GM21367 (cell line): Measurements from ENCODE around the gene ZFP36L2.
"Not testable (repeated sequence)": the region's sequence is repeated elsewhere in the genome, so short reads cannot be mapped to it uniquely, and the experiment has no call there.

Source experiments
- ATAC-seq: cut with Tn5 transposase; IDR thresholded peaks from one replicate; pipeline ENCODE4 v1.9.1; 2021; ENCODE audit not compliant: unreplicated experiment

ZFP36L2 gene

DNA sequence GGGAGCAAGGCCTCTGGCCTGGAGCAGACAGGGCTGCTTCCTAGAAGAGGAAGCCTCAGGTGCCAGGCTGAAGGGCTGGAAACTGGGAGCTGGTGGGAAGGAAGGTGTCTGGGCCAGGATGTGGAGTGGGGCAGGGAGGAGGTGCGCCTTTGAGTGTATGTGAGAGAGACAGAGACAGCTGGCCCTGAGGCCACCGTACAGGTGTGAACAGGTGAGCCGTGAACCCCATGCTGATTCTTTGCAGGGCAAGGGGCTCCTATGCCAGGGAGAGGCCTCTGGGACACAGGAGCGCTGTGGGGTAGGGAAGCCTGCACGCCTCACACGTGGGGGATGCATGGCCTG, 16.3 kb downstream of the ZFP36L2 start:
- no peak for ATAC-seq

DNA sequence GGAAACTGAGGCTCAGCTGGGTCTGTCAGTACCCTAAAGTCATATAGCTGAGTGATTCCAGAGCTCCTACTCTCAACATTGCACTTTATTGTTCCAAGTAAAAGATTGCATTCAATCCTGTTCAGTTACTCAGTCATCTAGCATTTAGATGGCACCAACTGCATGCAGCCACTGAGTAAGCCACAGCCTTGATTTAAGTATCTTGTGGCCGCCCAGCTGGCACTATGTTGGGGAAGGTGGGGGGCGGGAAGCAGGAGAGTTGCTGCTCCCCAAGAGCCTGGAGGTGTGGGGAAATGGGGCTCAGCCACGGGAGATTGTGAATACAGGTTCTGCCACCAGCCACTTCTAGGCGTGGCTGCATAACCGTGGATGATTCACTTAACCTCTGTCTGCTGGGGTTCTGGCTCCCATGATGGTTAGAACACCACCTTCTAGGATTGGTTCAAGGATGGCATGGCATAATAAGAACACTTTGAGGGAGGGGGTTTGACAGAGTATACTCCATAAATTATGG, 17.1 kb downstream of the ZFP36L2 start:
- no peak for ATAC-seq

GRCh38 chr2:43207553-43208300, 18.7 kb downstream of the ZFP36L2 start:
- no peak for ATAC-seq

GRCh38 chr2:43206602-43207001, 19.8 kb downstream of the ZFP36L2 start:
- no peak for ATAC-seq

DNA sequence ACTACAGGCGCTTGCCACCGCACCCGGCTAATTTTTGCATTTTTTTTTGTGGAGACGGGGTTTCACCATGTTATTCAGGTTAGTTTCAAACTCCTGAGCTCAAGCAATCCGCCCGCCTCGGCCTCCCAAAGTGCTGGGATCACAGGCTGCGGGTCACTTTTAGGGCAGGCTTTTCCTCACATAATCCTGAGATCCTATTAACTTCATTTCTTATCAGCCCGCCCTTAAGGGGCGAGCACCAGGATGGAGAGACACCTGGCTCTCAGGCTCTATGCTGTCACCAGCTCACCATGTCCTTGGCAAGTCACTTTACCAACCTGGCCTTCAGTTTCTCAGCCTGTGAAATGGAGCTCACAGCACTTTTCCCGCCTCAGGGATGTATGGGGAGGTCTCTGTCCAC, 23.0 kb downstream of the ZFP36L2 start:
- no peak for ATAC-seq

DNA sequence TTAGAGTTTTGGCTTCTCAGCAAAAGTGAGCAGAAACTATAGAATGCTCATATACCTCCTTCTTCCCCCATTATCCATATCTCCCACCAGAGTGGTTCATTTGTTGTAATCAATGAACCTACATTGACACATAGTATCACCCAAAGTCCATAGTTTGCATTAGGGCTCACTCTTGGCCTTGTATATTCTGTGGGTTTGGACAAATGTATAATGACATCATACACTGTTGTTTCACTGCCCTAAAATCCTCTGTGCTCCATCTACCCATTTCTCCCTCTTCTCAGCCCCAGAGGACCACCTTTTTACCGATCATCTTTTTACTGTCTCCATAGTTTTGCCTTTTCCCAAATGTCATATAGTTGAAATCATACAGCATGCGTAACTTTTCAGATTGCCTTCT, 24.1 kb downstream of the ZFP36L2 start:
- ATAC-seq: no peak

GRCh38 chr2:43201497-43201896, 24.9 kb downstream of the ZFP36L2 start:
- ATAC-seq: no peak

DNA sequence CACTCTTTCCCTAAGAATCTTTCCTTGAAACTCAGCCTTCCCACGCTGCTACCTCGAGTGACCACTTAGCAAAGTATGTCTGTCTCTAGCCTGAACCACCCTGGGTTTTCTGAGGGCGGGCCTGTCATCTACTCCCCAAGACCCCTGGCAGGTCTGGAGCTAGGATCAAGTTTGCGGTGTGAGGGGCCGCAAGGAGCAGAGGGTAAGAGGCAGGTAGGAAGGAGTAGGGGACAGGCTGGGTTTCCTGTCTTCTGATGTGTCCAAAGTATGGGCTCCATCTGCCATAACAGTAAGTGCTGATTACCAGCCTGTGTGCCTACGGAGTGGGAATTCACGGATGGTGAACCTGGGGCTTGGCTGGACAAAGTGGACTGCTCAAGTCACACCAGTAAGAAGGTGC, 25.4 kb downstream of the ZFP36L2 start:
- no peak for ATAC-seq

DNA sequence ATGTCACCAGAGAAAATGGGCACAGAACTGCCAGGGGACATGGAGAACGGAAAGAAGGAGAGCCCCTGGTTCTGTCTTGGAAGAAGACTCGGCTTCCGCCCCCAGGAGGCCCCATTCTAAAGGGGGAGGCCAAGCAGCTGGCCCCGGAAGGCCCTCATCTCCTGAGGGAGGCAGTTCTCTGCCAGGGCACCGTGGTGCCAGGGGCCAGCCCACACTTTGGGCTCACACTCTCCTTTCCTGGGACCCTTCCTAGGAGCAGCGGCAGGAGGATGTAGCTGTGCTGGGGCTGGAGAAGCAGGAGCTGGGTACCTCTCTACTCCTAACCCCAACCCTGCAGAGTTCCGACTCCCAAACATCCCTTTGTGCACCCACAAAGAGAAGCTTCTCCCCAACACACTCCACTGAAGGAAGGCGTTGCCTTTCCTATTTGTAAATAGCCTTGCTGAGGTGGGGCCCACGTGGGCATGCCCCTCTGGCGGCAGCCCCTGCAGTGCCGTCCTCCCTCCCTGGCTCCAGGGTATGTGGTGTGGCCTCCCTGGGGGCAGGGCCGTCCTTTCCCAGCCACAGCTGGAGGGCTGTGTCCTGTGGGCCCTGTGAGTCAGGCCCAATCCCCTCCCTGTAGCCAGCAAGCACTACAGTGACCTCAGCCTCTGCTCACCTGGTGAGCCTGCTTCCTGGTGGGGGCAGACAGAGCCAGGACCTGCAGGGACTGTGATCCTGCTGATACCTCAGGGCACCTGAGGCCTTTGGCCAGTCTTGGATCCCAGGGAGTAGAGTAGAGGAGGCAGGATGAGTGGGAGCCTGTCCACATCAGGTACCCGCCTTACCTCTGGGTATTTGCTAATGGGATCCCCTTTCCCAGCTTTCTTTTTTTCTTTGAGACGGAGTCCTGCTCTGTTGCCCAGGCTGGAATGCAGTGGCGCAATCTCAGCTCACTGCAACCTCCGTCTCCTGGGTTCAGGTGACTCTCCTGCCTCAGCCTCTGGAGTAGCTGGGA, 26.6 kb downstream of the ZFP36L2 start:
- no peak for ATAC-seq

DNA sequence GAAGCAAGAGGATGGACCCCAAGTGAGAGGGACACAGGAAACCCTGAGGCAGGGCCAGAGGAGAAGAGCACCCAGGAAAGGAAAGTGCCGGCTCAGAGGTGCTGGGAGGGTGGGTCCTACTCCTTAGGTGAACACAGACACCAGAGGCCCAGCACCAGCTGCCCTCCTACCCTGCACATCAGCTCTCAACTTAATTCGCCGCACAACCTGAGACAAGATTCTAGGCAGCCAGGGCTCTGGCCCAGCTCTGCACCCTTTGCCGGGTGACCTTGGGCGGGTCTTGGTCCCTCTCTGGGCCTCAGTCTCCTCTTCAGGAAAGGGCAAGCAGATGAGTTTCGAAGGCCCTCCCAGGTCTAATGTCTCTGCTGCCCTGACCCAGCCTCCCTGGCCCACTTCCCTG, 28.1 kb downstream of the ZFP36L2 start:
- ATAC-seq: no peak

DNA sequence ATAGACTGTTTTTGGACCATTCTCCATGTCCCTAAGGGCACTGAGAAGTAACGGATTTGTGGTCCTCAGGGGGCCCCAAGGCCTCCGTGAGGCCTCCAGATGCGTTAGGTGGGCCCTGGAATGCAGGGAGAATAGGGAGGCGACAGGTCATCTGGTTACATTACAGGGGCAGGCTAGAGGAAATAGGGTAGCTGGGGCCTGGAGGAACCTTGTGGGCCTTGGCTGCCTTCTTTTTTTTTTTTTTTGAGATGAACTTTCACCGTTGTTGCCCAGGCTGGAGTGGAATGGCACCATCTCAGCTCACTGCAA, 28.9 kb downstream of the ZFP36L2 start:
- no peak for ATAC-seq

DNA sequence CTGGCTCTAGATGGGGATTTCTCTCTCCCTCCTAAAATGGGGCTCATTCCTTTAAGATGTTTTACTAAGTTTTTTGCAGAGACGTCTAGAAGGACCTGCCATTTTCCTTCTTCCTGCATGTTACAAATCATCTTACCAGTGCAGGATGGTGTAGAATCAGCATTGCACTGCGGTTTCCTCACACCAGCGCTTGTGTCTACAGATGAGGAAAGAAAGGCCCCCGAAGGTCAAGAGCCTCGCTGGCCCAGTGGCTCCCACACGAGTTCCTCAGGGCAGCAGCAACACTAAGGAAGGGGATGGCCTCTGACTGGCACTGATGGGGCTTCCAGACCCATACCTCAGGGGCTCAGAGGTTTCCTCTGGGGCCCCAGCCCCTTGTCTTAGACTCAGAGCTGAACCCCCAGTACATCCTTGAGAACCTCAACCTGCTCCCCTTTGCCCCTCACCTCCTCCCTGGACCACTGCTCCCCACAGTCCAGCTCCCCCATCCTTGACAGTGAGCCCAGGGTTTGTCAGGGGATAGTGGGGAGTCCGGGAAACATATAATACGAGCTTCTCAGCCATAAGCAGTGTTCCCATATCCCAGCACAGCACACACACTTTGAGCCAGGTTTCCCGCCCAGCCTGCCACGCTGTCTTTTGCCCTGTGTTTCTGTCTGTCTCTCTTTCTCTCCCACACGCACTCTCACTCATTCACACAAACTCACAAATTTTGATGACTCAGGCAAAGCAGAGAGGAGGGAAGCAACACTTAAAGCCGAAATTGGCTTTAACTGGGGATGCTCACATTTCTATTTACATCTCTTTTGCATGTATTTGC, 29.4 kb downstream of the ZFP36L2 start:
- no peak for ATAC-seq

- no peak for ATAC-seq
Measured at GRCh38 chr2:43194121-43194869, 32.1 kb downstream of the ZFP36L2 start.

GRCh38 chr2:43193652-43194120, 32.7 kb downstream of the ZFP36L2 start:
- no peak for ATAC-seq

DNA sequence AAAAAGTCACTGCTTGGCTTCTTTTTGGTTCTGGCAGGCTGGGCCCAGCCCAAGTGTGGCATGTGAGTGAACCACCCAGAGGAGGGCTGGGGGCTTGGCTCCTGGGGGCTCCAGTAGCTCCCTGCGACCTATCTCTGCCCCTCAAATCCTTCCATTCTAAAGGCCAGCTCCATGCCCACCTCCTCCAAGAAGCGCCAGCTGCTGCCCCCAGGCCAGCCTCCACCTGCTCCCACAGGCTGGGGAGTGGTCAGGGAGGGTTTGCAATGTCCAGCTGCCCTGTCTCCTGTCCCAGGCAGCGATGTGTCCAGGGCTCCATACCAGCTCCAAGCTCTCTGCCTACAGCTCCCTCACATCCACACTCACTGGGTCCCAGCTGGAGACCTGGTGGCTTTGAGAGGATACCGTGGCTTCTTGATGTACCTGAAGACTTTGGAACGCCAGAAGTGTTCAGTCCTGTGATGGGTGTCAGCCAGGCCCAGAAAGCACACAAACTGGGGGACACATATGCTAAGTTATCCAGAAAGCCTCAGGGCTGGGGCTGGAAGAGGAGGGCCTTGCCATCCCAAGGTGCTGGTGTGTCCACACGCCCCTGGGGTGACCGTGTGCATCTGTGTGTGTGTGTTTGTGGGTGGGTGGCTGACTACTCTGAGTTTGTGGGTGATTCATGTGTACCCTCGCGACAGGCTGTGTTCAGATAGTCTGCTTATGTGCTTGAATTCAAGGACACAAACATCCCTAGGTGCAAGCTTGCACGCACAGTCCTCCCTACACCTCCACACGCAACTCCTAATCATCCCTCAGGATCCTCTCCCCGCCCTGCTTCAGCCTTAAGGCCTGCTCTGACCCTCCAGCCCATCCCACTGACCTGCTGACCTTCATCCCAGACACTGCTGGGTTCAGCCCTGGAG, 33.4 kb downstream of the ZFP36L2 start:
- no peak for ATAC-seq

- ATAC-seq: no peak
Measured at GRCh38 chr2:43191947-43192516, 34.4 kb downstream of the ZFP36L2 start.

DNA sequence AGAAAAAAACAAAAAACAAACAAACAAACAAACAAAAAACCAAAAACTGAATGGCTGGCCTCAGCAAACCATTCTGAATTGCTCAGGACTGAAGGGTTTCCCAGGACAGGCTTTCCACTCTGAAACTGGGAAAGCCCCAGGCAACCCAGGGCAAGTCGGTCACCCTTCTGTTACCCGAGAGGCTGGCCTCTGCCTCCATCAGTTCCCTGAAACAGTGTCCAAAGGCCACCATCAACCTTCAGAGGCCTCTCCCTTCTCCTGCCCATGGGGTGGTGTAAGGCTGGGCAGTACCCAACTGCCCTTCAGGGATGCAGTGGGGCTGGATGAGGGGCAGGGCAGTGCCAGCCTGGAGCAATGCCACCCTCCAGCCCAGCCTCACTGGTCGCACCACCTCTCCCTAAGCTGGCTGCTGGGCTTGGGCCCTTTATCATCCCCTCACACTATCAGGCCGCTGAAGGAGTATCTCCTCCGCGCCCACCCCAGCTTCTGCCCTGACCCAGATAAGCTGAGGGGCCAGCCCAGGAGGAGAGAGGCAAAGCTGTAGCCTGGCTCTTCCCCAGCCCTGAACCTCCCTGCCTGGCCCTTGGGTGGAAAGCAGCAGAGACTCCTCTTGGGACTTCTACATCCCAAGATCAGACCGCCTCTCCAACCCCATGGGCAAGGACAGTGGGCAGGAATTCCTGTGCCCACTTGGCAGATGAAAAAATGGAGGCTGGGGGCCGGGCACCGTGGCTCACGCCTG, 35.9 kb downstream of the ZFP36L2 start:
- ATAC-seq: no peak

DNA sequence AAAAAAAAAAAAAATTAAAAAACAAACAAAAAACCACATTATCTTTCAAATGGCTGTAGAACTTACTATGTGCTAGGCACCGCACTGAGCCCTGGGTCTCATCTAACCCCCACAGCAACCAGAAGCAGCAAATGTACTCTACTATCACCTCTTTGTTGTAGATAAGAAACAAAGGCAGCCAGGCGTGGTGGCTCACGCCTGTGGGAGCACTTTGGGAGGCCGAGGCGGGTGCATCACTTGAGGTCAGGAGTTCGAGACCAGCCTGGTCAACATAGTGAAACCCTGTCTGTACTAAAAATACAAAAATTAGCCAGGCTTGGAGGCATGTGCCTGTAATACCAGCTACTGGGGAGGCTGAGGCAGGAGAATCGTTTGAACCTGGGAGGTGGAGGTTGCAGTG, 36.5 kb downstream of the ZFP36L2 start:
- ATAC-seq: not testable (repeated sequence)
